B cell (primary cell): ENCODE data around the gene ZNF35. TPM values are rescaled to one million over a fixed set of nuclear protein-coding genes. Genes with fewer than 3 reads are reported as not detected.

Experiments
- ATAC-seq: fragments of 200-7000 bp; cut with Tn5 transposase; one replicate; pipeline ENCODE4 v1.10.0; 2021; ENCODE audit warnings: low read depth, mild to moderate bottlenecking, moderate number of reproducible peaks, moderate library complexity
- CTCF ChIA-PET: fragments of 350-600 bp; sonication (Branson Sonifier 250); formaldehyde crosslinking; loops from one replicate; lab custom pipeline; 2021; ENCODE audit warnings: antibody characterized with exemption, inconsistent platforms; lab: Charles Lee
- POLR2A ChIA-PET: fragments of 350-600 bp; sonication (Branson Sonifier 250); formaldehyde crosslinking; loops from one replicate; lab custom pipeline; 2021; ENCODE audit warnings: antibody characterized with exemption; lab: Charles Lee
- DNase-seq: peaks from one replicate; pipeline ENCODE4 v3.0.0; 2013
- H2AFZ ChIP-seq: 2 replicates; pipeline ENCODE4 v1.6.1; 2012; ENCODE audit warnings: mild to moderate bottlenecking, low read depth, low read length; ENCODE audit not compliant: insufficient read depth, poor library complexity, severe bottlenecking
- H3K27ac ChIP-seq, 2 donors: 1 replicate in 1 of 2; 2 replicates in 1 of 2; pipeline ENCODE4 v1.5.1; 2012 to 2013; ENCODE audit warnings: low read length in 2 of 2, mild to moderate bottlenecking in 2 of 2, moderate library complexity in 1 of 2
- H3K27me3 ChIP-seq, 4 experiments: fragments of 200-600 bp in 1 of 4; sonication (generic) in 1 of 4; replicated peaks in 1 of 4; 1 replicate in 2 of 4; 2 replicates in 2 of 4; pipeline versions ENCODE4 v1.6.1 to v1.7.0; 2013 to 2016; ENCODE audit warnings: low read length in 3 of 4, mild to moderate bottlenecking in 2 of 4, mixed read lengths in 1 of 4, moderate library complexity in 1 of 4; ENCODE audit not compliant: insufficient read depth in 4 of 4, control insufficient read depth in 3 of 4; ENCODE audit errors: control extremely low read depth in 1 of 4
- H3K36me3 ChIP-seq, 2 experiments: replicated peaks in 1 of 2; 1 replicate in 1 of 2; 2 replicates in 1 of 2; pipeline versions ENCODE4 v1.6.1 to v1.7.1; 2013; ENCODE audit warnings: low read length in 1 of 2; ENCODE audit not compliant: insufficient read depth in 2 of 2, control insufficient read depth in 1 of 2; ENCODE audit errors: control extremely low read depth in 1 of 2, extremely low read depth in 1 of 2
- H3K4me1 ChIP-seq, 2 donors: fragments of 200-600 bp in 1 of 2; sonication (generic) in 1 of 2; 1 replicate in 1 of 2; 2 replicates in 1 of 2; pipeline versions ENCODE4 v1.5.1 to v1.6.1; 2013 to 2017; ENCODE audit warnings: low read length in 2 of 2; ENCODE audit not compliant: control insufficient read depth in 2 of 2, insufficient read depth in 2 of 2
- H3K4me2 ChIP-seq: replicated peaks from 2 replicates; pipeline ENCODE3; 2012; ENCODE audit warnings: mild to moderate bottlenecking, low read depth, low read length; ENCODE audit not compliant: poor library complexity, severe bottlenecking
- H3K4me3 ChIP-seq, 5 experiments: fragments of 200-600 bp in 1 of 5; sonication (generic) in 1 of 5; 1 replicate in 3 of 5; 2 replicates in 2 of 5; pipeline versions ENCODE4 v1.5.1 to v1.7.0; 2011 to 2016; ENCODE audit warnings: low read length in 4 of 5, mild to moderate bottlenecking in 4 of 5, low read depth in 2 of 5, control low read depth in 1 of 5, moderate library complexity in 1 of 5; ENCODE audit not compliant: insufficient read depth in 1 of 5; ENCODE audit errors: control extremely low read depth in 1 of 5, extremely low read depth in 1 of 5
- H3K79me2 ChIP-seq: fragments of 200-600 bp; sonication (generic); one replicate; pipeline ENCODE4 v1.6.0; 2016; ENCODE audit warnings: low read length; ENCODE audit not compliant: control insufficient read depth, insufficient read depth
- H3K9ac ChIP-seq: fragments of 200-600 bp; sonication (generic); 2 replicates; pipeline ENCODE4 v1.6.1; 2017; ENCODE audit warnings: mild to moderate bottlenecking, low read length, moderate library complexity
- H3K9me3 ChIP-seq, 3 donors: one replicate each; pipeline versions ENCODE4 v1.6.1 to v1.7.1; 2013; ENCODE audit warnings: low read length in 2 of 3; ENCODE audit not compliant: control insufficient read depth in 2 of 3, insufficient read depth in 1 of 3; ENCODE audit errors: control extremely low read depth in 1 of 3
- H4K20me1 ChIP-seq: 2 replicates; pipeline ENCODE4 v1.6.0; 2012; ENCODE audit warnings: mild to moderate bottlenecking, low read length; ENCODE audit not compliant: insufficient read depth, control insufficient read depth, poor library complexity, severe bottlenecking
- H3K27ac Mint-ChIP-seq: one replicate; pipeline ENCODE4 v1.8.0; 2021; ENCODE audit warnings: mixed read lengths
- H3K27me3 Mint-ChIP-seq: one replicate; pipeline ENCODE4 v1.8.0; 2021; ENCODE audit warnings: mixed read lengths
- H3K4me1 Mint-ChIP-seq: one replicate; pipeline ENCODE4 v1.8.0; 2021; ENCODE audit warnings: mixed read lengths
- H3K4me3 Mint-ChIP-seq: one replicate; pipeline ENCODE4 v1.8.0; 2021; ENCODE audit warnings: mixed read lengths
- H3K9me3 Mint-ChIP-seq: one replicate; pipeline ENCODE4 v1.8.0; 2022; ENCODE audit warnings: mixed read lengths; ENCODE audit not compliant: insufficient read depth
- EZH2 ChIP-seq: IDR thresholded peaks from 2 replicates; pipeline ENCODE4 v1.6.1; 2012; ENCODE audit warnings: borderline replicate concordance, low read depth, mild to moderate bottlenecking, moderate library complexity, low read length; ENCODE audit not compliant: insufficient read depth, poor library complexity, severe bottlenecking
- WGBS: methylation state at CpG from one replicate; pipeline ENCODE4 v1.1.5; 2013; ENCODE audit warnings: missing lambda C conversion rate; ENCODE audit not compliant: insufficient coverage; 5-methylcytosine and 5-hydroxymethylcytosine counted together
- intact Hi-C: fragments of 100-400 bp; cut with micrococcal nuclease; formaldehyde crosslinking; loops from one replicate; pipeline ENCODE4 v1.10.0; 2022
- polyA plus RNA-seq: library from polyadenylated mRNA; depleted of rRNA; stranded (reverse); fragments of >200 nt; gene quantifications from 2 replicates; pipeline ENCODE4 v1.2.3, GENCODE V29; 2012
- total RNA-seq, 2 donors: library from RNA; stranded (reverse); fragments of 120-200 nt in 1 of 2; gene quantifications; 1 replicate in 1 of 2; 2 replicates in 1 of 2; pipeline versions ENCODE4 v1.2.3 to v1.2.4, GENCODE V29; 2013 to 2022
- TF ChIP-seq, protein P1 (sequence below): fragments of 200-600 bp; IDR thresholded peaks from one replicate; pipeline ENCODE4 v1.8.0; 2022; ENCODE audit warnings: antibody characterized with exemption, mild to moderate bottlenecking

The ZNF35 gene
- total and polyA plus RNA-seq, 2 donors (not counting 1 experiment from before 2014, with no cell fraction given): 1.4 to 12.1 TPM

GRCh38 chr3:44674211-44674610, 25.7 kb downstream of the ZNF35 start:
- Mint-ChIP-seq H3K9me3 (no peaks in the 10 kb centered on the region), H3K4me1 (no peaks in the 10 kb centered on the region), H3K27me3 (no peaks in the 10 kb centered on the region), H3K4me3 (no peak overlapping the region), H3K27ac (no peak overlapping the region)
- CTCF ChIA-PET: no interaction called here
- Histone ChIP-seq H3K36me3 (no peaks in the 10 kb centered on the region), H3K9ac (no peak overlapping the region), H4K20me1 (no peaks in the 10 kb centered on the region), H3K4me2 (no peak overlapping the region), H3K79me2 (no peaks in the 10 kb centered on the region), H3K27ac (no peak overlapping the region), H3K27me3 (no peaks in the 10 kb centered on the region), H3K9me3 (peaks cover 0 to 7% (median 0%) of the 10 kb centered on the region in 3 donors), H3K4me3 (no peak overlapping the region), H3K4me1 (no peaks in the 10 kb centered on the region), H2AFZ (no peak overlapping the region)
- WGBS: 82% methylated on average over 1 of the region's 2 CpGs
- DNase-seq (no peak), ATAC-seq (no peak)
- intact Hi-C loops: no loop called here
- TF ChIP-seq EZH2: no peak
- TF ChIP-seq, protein P1, sequence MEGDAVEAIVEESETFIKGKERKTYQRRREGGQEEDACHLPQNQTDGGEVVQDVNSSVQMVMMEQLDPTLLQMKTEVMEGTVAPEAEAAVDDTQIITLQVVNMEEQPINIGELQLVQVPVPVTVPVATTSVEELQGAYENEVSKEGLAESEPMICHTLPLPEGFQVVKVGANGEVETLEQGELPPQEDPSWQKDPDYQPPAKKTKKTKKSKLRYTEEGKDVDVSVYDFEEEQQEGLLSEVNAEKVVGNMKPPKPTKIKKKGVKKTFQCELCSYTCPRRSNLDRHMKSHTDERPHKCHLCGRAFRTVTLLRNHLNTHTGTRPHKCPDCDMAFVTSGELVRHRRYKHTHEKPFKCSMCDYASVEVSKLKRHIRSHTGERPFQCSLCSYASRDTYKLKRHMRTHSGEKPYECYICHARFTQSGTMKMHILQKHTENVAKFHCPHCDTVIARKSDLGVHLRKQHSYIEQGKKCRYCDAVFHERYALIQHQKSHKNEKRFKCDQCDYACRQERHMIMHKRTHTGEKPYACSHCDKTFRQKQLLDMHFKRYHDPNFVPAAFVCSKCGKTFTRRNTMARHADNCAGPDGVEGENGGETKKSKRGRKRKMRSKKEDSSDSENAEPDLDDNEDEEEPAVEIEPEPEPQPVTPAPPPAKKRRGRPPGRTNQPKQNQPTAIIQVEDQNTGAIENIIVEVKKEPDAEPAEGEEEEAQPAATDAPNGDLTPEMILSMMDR: no peak
- POLR2A ChIA-PET: no interaction called here

DNA sequence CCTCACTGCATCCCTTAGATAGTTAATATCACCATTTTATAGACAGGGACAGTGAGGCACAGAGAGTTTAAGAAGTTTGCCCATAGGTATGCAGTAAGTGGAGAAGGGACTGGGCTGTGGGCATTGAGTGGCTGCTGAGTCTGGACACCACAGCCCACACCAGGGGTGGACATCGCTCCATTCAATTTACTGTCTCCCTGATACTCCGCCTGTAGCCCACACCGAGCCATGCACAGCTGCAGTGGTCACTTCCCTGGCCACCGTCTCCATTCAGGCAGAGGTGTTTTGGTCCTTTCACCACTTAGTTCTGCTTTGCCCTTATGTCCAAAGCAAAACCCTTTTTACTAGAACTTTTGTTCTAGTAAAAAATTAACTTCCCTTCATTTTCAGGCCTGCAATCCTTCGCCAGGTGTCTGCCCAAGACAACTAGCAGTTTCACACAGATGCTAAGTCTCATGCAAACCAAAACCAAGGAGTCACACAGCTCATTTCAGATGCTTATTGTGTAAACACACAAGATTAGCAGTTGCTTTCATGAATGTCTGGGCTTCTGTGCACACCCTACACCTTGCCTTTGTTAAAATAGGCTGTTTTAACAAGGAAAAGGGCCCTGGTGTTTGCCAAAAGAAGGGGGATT, 30.1 kb downstream of the ZNF35 start:
- no peaks in the 10 kb centered on the region for H3K79me2 ChIP-seq
- H3K9me3 ChIP-seq: peaks cover 0 to 11% (median 4%) of the 10 kb centered on the region in 3 donors
- Mint-ChIP-seq H3K27me3 (no peaks in the 10 kb centered on the region), H3K9me3 (peaks cover 9% of the 10 kb centered on the region), H3K4me3 (no peak overlapping the region), H3K27ac (no peak overlapping the region), H3K4me1 (peaks cover 5% of the 10 kb centered on the region)
- no peak overlapping the region for H3K27ac ChIP-seq
- no peaks in the 10 kb centered on the region for H4K20me1 ChIP-seq
- ATAC-seq: no peak
- POLR2A ChIA-PET: no interaction called here
- no peak overlapping the region for H3K4me3 ChIP-seq
- intact Hi-C loops: no loop called here
- TF ChIP-seq, protein P1: no peak
- TF ChIP-seq EZH2: no peak
- peaks cover 0 to 2% of the 10 kb centered on the region in 2 experiments for H3K36me3 ChIP-seq
- no peak overlapping the region for H2AFZ ChIP-seq
- 92% methylated on average over 5 of the region's 5 CpGs for WGBS
- no peak overlapping the region for H3K9ac ChIP-seq
- no peak overlapping the region for H3K4me2 ChIP-seq
- CTCF ChIA-PET: no interaction called here
- no peaks in the 10 kb centered on the region for H3K27me3 ChIP-seq
- H3K4me1 ChIP-seq: no peaks in the 10 kb centered on the region
- DNase-seq: no peak
